Panc1 (cell line): ENCODE data around the gene MMP28.

Source experiments
- POLR2AphosphoS5 ChIP-seq: IDR thresholded peaks from 2 replicates; pipeline ENCODE4 v1.6.1; 2012; ENCODE audit warnings: mild to moderate bottlenecking, low read depth, low read length, moderate library complexity
- TF ChIP-seq, protein P1 (sequence below): fragments of 450-650 bp; IDR thresholded peaks from 2 replicates; pipeline ENCODE4 v1.5.1; 2017; ENCODE audit warnings: mild to moderate bottlenecking
- TF ChIP-seq, protein P2 (sequence below), 2 experiments: IDR thresholded peaks; 2 replicates each; pipeline ENCODE4 v1.6.1; 2011 to 2012; ENCODE audit warnings: low read depth in 2 of 2, control low read depth in 1 of 2, low read length in 1 of 2, mild to moderate bottlenecking in 1 of 2, moderate library complexity in 1 of 2; ENCODE audit not compliant: insufficient read depth in 1 of 2

DNA sequence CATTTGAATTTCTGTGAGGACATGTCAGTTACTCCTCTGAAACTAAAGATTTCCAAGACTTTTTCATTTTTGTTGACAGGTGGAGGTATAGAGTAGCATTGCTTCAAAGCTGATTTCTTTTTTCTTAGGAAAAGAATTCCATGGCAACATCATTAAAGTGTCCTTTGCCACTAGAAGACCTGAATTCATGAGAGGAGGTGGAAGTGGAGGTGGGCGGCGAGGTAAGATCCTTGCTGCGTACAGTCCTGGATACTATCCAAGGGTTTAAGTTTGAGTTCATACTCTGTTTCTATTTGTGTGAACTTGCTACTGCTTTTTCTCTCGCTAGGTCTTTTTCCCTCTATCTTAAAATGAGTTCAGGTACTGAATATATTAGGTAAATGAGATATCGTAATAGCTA is 46.8 kb upstream of the MMP28 start:
- TF ChIP-seq POLR2AphosphoS5: no peak
- TF ChIP-seq, protein P1, sequence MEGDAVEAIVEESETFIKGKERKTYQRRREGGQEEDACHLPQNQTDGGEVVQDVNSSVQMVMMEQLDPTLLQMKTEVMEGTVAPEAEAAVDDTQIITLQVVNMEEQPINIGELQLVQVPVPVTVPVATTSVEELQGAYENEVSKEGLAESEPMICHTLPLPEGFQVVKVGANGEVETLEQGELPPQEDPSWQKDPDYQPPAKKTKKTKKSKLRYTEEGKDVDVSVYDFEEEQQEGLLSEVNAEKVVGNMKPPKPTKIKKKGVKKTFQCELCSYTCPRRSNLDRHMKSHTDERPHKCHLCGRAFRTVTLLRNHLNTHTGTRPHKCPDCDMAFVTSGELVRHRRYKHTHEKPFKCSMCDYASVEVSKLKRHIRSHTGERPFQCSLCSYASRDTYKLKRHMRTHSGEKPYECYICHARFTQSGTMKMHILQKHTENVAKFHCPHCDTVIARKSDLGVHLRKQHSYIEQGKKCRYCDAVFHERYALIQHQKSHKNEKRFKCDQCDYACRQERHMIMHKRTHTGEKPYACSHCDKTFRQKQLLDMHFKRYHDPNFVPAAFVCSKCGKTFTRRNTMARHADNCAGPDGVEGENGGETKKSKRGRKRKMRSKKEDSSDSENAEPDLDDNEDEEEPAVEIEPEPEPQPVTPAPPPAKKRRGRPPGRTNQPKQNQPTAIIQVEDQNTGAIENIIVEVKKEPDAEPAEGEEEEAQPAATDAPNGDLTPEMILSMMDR: no peak
- TF ChIP-seq, protein P2, sequence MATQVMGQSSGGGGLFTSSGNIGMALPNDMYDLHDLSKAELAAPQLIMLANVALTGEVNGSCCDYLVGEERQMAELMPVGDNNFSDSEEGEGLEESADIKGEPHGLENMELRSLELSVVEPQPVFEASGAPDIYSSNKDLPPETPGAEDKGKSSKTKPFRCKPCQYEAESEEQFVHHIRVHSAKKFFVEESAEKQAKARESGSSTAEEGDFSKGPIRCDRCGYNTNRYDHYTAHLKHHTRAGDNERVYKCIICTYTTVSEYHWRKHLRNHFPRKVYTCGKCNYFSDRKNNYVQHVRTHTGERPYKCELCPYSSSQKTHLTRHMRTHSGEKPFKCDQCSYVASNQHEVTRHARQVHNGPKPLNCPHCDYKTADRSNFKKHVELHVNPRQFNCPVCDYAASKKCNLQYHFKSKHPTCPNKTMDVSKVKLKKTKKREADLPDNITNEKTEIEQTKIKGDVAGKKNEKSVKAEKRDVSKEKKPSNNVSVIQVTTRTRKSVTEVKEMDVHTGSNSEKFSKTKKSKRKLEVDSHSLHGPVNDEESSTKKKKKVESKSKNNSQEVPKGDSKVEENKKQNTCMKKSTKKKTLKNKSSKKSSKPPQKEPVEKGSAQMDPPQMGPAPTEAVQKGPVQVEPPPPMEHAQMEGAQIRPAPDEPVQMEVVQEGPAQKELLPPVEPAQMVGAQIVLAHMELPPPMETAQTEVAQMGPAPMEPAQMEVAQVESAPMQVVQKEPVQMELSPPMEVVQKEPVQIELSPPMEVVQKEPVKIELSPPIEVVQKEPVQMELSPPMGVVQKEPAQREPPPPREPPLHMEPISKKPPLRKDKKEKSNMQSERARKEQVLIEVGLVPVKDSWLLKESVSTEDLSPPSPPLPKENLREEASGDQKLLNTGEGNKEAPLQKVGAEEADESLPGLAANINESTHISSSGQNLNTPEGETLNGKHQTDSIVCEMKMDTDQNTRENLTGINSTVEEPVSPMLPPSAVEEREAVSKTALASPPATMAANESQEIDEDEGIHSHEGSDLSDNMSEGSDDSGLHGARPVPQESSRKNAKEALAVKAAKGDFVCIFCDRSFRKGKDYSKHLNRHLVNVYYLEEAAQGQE (IDR thresholded peaks at IDR 0.05; ENCODE audit: insufficient read depth in 1 of 2, low read depth in 2 of 2, low read length in 1 of 2): no peak
